ENCODE data around the gene KANSL1L. TPM values are rescaled to one million over a fixed set of nuclear protein-coding genes. Genes with fewer than 3 reads are reported as not detected.

KANSL1L gene
- total and polyA plus RNA-seq, 2 experiments from 2014 or later: 7.4 to 21.1 TPM

DNA sequence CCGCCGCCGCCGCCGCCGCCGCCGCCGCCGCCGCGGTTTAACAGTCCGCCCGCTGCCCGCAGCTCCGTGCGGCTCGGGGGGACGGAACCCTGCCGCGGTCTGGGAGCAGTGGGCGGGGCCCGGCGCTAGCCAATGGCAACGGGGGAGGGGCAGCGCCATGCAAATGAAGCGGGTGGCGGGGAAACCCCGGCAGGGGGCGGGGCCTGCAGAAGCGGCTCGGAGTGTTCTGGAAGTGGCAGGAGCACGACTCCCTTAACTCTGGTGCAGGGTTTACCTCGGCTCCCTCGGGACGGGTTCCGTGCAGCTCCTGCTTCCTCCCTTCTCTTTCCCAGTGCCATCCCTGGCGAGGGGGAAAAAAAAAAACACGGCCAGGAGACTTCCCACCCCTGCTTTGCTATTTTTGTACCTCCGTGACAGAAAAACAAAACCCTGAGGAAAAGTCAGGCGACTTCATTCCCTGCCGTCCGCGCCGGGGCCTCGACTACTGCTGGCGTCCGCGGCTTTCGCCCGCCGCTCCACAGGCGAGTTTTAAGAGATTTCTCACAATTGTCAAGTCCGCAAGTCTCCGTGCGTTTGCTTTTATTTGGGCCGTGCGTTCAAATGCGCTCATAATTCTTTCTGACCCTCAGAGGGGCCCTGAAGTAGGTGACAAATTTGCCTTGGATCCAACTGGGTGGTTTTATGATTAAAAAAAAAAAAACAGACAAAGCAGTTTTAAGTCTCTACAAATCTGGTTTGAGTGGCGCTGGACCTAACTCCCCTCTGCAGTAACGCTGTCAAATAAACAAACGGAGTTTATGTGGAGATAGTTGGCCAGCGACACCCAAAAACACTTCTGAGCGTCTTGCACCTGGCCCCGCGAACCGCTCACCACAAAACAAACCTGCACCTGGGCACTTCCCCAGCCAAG is at the start of gene KANSL1L (continued):
- TF ChIP-seq EZH2 (IDR thresholded peaks at IDR 0.05; ENCODE audit: low read depth, unreplicated experiment) (no peak), JUNB (IDR thresholded peaks at IDR 0.05; ENCODE audit: unreplicated experiment) (no peak), ZNF331 (CRISPR knock-in tag; IDR thresholded peaks at IDR 0.05; ENCODE audit: low read depth) (no peak)
- TF ChIP-seq, protein P1, sequence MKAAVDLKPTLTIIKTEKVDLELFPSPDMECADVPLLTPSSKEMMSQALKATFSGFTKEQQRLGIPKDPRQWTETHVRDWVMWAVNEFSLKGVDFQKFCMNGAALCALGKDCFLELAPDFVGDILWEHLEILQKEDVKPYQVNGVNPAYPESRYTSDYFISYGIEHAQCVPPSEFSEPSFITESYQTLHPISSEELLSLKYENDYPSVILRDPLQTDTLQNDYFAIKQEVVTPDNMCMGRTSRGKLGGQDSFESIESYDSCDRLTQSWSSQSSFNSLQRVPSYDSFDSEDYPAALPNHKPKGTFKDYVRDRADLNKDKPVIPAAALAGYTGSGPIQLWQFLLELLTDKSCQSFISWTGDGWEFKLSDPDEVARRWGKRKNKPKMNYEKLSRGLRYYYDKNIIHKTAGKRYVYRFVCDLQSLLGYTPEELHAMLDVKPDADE (IDR thresholded peaks at IDR 0.05): no peak

GRCh38 chr2:210215120-210215519 is 43.9 kb upstream of the KANSL1L start:
- Mint-ChIP-seq H3K4me3 (no peak overlapping the region), H3K36me3 (ENCODE audit: low read depth) (no peaks in the 10 kb centered on the region), H3K27ac (no peak overlapping the region), H3K27me3 (ENCODE audit: insufficient read depth, low read depth, poor library complexity) (no peaks in the 10 kb centered on the region), H3K9me3 (no peaks in the 10 kb centered on the region), H3K4me1 (no peaks in the 10 kb centered on the region)
- Histone ChIP-seq H3K4me3 (no peak overlapping the region), H3F3A (replicated peaks; ENCODE audit: low read depth) (no peaks in the 10 kb centered on the region), H3K9me2 (ENCODE audit: insufficient read depth) (no peaks in the 10 kb centered on the region), H3K4me2 (no peak overlapping the region), H4K20me1 (replicated peaks; ENCODE audit: insufficient read depth) (no peaks in the 10 kb centered on the region), H2AFZ (peak overlapping the region; percentile 68; the same call in 1 of the 2 replicates), H3K27me3 (ENCODE audit: insufficient read depth) (no peaks in the 10 kb centered on the region), H3K79me2 (replicated peaks; ENCODE audit: insufficient read depth) (no peaks in the 10 kb centered on the region), H3K36me3 (ENCODE audit: insufficient read depth) (no peaks in the 10 kb centered on the region), H3K4me1 (ENCODE audit: insufficient read depth) (0 out of 2 replicates have a peak, but pooled peaks cover 3% of the 10 kb centered on the region), H3K27ac (ENCODE audit: low read depth) (no peak overlapping the region)
- DNase-seq (ENCODE audit: low spot score): peak; percentile 37
- no peak for TF ChIP-seq ZNF114 (CRISPR knock-in tag; IDR thresholded peaks at IDR 0.05)
- TF ChIP-seq, protein P2, sequence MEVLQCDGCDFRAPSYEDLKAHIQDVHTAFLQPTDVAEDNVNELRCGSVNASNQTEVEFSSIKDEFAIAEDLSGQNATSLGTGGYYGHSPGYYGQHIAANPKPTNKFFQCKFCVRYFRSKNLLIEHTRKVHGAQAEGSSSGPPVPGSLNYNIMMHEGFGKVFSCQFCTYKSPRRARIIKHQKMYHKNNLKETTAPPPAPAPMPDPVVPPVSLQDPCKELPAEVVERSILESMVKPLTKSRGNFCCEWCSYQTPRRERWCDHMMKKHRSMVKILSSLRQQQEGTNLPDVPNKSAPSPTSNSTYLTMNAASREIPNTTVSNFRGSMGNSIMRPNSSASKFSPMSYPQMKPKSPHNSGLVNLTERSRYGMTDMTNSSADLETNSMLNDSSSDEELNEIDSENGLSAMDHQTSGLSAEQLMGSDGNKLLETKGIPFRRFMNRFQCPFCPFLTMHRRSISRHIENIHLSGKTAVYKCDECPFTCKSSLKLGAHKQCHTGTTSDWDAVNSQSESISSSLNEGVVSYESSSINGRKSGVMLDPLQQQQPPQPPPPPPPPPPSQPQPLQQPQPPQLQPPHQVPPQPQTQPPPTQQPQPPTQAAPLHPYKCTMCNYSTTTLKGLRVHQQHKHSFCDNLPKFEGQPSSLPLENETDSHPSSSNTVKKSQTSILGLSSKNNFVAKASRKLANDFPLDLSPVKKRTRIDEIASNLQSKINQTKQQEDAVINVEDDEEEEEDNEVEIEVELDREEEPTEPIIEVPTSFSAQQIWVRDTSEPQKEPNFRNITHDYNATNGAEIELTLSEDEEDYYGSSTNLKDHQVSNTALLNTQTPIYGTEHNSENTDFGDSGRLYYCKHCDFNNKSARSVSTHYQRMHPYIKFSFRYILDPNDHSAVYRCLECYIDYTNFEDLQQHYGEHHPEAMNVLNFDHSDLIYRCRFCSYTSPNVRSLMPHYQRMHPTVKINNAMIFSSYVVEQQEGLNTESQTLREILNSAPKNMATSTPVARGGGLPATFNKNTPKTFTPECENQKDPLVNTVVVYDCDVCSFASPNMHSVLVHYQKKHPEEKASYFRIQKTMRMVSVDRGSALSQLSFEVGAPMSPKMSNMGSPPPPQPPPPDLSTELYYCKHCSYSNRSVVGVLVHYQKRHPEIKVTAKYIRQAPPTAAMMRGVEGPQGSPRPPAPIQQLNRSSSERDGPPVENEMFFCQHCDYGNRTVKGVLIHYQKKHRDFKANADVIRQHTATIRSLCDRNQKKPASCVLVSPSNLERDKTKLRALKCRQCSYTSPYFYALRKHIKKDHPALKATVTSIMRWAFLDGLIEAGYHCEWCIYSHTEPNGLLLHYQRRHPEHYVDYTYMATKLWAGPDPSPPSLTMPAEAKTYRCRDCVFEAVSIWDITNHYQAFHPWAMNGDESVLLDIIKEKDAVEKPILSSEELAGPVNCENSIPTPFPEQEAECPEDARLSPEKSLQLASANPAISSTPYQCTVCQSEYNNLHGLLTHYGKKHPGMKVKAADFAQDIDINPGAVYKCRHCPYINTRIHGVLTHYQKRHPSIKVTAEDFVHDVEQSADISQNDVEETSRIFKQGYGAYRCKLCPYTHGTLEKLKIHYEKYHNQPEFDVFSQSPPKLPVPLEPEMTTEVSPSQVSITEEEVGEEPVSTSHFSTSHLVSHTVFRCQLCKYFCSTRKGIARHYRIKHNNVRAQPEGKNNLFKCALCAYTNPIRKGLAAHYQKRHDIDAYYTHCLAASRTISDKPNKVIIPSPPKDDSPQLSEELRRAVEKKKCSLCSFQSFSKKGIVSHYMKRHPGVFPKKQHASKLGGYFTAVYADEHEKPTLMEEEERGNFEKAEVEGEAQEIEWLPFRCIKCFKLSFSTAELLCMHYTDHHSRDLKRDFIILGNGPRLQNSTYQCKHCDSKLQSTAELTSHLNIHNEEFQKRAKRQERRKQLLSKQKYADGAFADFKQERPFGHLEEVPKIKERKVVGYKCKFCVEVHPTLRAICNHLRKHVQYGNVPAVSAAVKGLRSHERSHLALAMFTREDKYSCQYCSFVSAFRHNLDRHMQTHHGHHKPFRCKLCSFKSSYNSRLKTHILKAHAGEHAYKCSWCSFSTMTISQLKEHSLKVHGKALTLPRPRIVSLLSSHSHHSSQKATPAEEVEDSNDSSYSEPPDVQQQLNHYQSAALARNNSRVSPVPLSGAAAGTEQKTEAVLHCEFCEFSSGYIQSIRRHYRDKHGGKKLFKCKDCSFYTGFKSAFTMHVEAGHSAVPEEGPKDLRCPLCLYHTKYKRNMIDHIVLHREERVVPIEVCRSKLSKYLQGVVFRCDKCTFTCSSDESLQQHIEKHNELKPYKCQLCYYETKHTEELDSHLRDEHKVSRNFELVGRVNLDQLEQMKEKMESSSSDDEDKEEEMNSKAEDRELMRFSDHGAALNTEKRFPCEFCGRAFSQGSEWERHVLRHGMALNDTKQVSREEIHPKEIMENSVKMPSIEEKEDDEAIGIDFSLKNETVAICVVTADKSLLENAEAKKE (CRISPR knock-in tag; IDR thresholded peaks at IDR 0.05): 0 out of 2 replicates have a peak, but pooled peaks have one; percentile 30
- peak; percentile 32; the same call in 1 of the 3 replicates for ATAC-seq
